GM12892 (cell line): Measurements from ENCODE around the gene SPRYD3.

Experiments
- POLR2A ChIP-seq: IDR thresholded peaks from 2 replicates; pipeline ENCODE4 v1.6.1; 2011; ENCODE audit warnings: low read depth, low read length, control low read depth
- TAF1 ChIP-seq: IDR thresholded peaks from 2 replicates; pipeline ENCODE4 v1.6.1; 2011; ENCODE audit warnings: low read depth, mild to moderate bottlenecking, control low read depth, low read length, borderline replicate concordance

DNA sequence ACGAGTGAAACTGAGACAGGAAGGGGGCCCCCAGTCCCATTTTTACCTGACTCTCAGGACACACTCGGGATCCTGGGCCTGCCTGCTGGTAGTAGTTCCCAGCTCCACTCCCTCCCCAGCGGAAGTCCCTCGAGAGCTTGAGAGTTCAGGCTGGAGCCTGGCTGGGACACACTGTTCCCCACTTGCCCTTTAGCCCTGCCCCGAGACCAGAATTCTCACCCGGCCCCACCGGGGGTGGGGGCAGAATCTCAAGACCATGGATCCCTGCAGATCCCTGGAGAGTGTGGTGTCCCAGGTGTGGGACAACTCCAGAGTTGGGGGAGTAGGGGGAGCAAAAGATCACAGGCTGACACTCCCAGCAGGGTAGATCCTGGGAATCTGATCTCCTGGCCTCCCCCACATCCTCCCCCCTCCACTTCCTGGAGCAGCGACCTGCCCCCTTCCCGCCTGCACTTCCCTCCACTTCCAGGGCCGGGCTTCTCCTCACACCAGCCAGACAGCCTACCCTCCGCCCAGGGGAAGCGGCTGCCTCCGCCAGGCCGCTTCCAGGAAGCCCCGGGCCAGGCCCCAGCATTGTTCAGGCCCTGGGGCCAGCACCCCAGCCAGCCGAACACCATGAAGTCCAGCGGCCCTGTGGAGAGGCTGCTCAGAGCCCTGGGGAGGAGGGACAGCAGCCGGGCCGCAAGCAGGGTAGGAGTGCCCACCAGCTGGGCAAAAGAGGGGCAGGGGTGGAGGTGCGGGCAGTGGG lies 29.4 kb downstream of the SPRYD3 start, which contains the start of gene TNS2:
- TF ChIP-seq TAF1, result no peak
- no peak for TF ChIP-seq POLR2A
